Rectal smooth muscle tissue (tissue), 1 donor: Measurements from ENCODE around the gene SLC35G4.
"Not testable (repeated sequence)": the region's sequence is repeated elsewhere in the genome, so short reads cannot be mapped to it uniquely, and the experiment has no call there.

Experiments
- H3K27ac ChIP-seq: one replicate; pipeline ENCODE4 v1.7.0; 2013; ENCODE audit warnings: low read depth, low read length, inconsistent platforms
- H3K27me3 ChIP-seq: one replicate; pipeline ENCODE4 v1.7.0; 2013; ENCODE audit warnings: low read length; ENCODE audit not compliant: control insufficient read depth, insufficient read depth
- H3K36me3 ChIP-seq: one replicate; pipeline ENCODE4 v1.7.0; 2013; ENCODE audit warnings: low read length; ENCODE audit not compliant: control insufficient read depth, insufficient read depth
- H3K4me1 ChIP-seq: one replicate; pipeline ENCODE4 v1.7.0; 2013; ENCODE audit warnings: low read length; ENCODE audit not compliant: control insufficient read depth, insufficient read depth
- H3K4me3 ChIP-seq: one replicate; pipeline ENCODE4 v1.7.0; 2013; ENCODE audit warnings: low read length
- H3K9ac ChIP-seq: one replicate; pipeline ENCODE4 v1.7.0; 2013; ENCODE audit warnings: low read length

SLC35G4 gene

GRCh38 chr18:11647804-11648203 is 38.4 kb downstream of the SLC35G4 start:
- H3K9ac ChIP-seq, H3K27me3 ChIP-seq, H3K36me3 ChIP-seq, H3K4me3 ChIP-seq, H3K27ac ChIP-seq, H3K4me1 ChIP-seq: not testable (repeated sequence)

- Histone ChIP-seq H3K4me3 (no peak overlapping the region), H3K27ac (no peak overlapping the region), H3K4me1 (no peaks in the 10 kb centered on the region), H3K9ac (no peak overlapping the region), H3K36me3 (no peaks in the 10 kb centered on the region), H3K27me3 (no peaks in the 10 kb centered on the region)
These were observed 40.4 kb downstream of the SLC35G4 start for GRCh38 chr18:11649839-11650238.

- Histone ChIP-seq H3K36me3 (no peaks in the 10 kb centered on the region), H3K27me3 (no peaks in the 10 kb centered on the region), H3K4me1 (no peaks in the 10 kb centered on the region), H3K4me3 (no peak overlapping the region), H3K27ac (no peak overlapping the region), H3K9ac (no peak overlapping the region)
These were observed 42.5 kb downstream of the SLC35G4 start for GRCh38 chr18:11651899-11652298.

- no peak overlapping the region for H3K9ac ChIP-seq
- no peak overlapping the region for H3K4me3 ChIP-seq
- H3K4me1 ChIP-seq: no peaks in the 10 kb centered on the region
- no peaks in the 10 kb centered on the region for H3K36me3 ChIP-seq
- no peak overlapping the region for H3K27ac ChIP-seq
- no peaks in the 10 kb centered on the region for H3K27me3 ChIP-seq
These were observed 44.1 kb downstream of the SLC35G4 start for GRCh38 chr18:11653521-11653920.

GRCh38 chr18:11654736-11655605 is 45.6 kb downstream of the SLC35G4 start:
- Histone ChIP-seq H3K4me3 (no peak overlapping the region), H3K4me1 (no peaks in the 10 kb centered on the region), H3K36me3 (no peaks in the 10 kb centered on the region), H3K9ac (no peak overlapping the region), H3K27me3 (no peaks in the 10 kb centered on the region), H3K27ac (no peak overlapping the region)

GRCh38 chr18:11655606-11655932 is 46.2 kb downstream of the SLC35G4 start:
- Histone ChIP-seq H3K36me3 (no peaks in the 10 kb centered on the region), H3K4me3 (no peak overlapping the region), H3K27ac (no peak overlapping the region), H3K4me1 (no peaks in the 10 kb centered on the region), H3K27me3 (no peaks in the 10 kb centered on the region), H3K9ac (no peak overlapping the region)

- no peak overlapping the region for H3K4me3 ChIP-seq
- H3K9ac ChIP-seq: no peak overlapping the region
- no peak overlapping the region for H3K27ac ChIP-seq
- no peaks in the 10 kb centered on the region for H3K27me3 ChIP-seq
- H3K36me3 ChIP-seq: no peaks in the 10 kb centered on the region
- no peaks in the 10 kb centered on the region for H3K4me1 ChIP-seq
These were observed 47.8 kb downstream of the SLC35G4 start for GRCh38 chr18:11657152-11657551.

GRCh38 chr18:11657554-11657953 is 48.2 kb downstream of the SLC35G4 start:
- H3K27ac ChIP-seq: no peak overlapping the region
- H3K4me1 ChIP-seq: no peaks in the 10 kb centered on the region
- H3K27me3 ChIP-seq: no peaks in the 10 kb centered on the region
- H3K36me3 ChIP-seq: no peaks in the 10 kb centered on the region
- H3K4me3 ChIP-seq: no peak overlapping the region
- H3K9ac ChIP-seq: no peak overlapping the region

GRCh38 chr18:11658019-11658418 is 48.6 kb downstream of the SLC35G4 start:
- H3K9ac ChIP-seq: no peak overlapping the region
- no peaks in the 10 kb centered on the region for H3K27me3 ChIP-seq
- no peak overlapping the region for H3K27ac ChIP-seq
- H3K4me1 ChIP-seq: no peaks in the 10 kb centered on the region
- no peaks in the 10 kb centered on the region for H3K36me3 ChIP-seq
- H3K4me3 ChIP-seq: no peak overlapping the region

- Histone ChIP-seq H3K27ac (no peak overlapping the region), H3K36me3 (no peaks in the 10 kb centered on the region), H3K4me3 (no peak overlapping the region), H3K27me3 (no peaks in the 10 kb centered on the region), H3K4me1 (no peaks in the 10 kb centered on the region), H3K9ac (no peak overlapping the region)
These were observed 49.6 kb downstream of the SLC35G4 start for GRCh38 chr18:11658989-11659388.
